HepG2 (cell line): ENCODE data around the gene CPT1B. TPM values are rescaled to one million over a fixed set of nuclear protein-coding genes. Genes with fewer than 3 reads are reported as not detected.

Experiments
- ATAC-seq: fragments of 200-7000 bp; cut with Tn5 transposase; 3 replicates; pipeline ENCODE4 v1.9.1; 2020; ENCODE audit warnings: mild to moderate bottlenecking, moderate library complexity
- BruUV-seq: library from RNA; stranded (reverse); fragments of 400-500 nt; replicated peaks from 2 replicates; lab custom pipeline; 2021; lab: Mats Ljungman, UMichigan
- CTCF ChIA-PET: fragments of 300-600 bp; formaldehyde crosslinking; extraction: SDS; loops from one replicate; lab custom pipeline; 2021; ENCODE audit warnings: low total read pairs, inconsistent platforms, low intra/inter-chr PET ratio; lab: Yijun Ruan, JAX
- POLR2A ChIA-PET: fragments of 350-600 bp; sonication (Branson Sonifier 250); formaldehyde crosslinking; loops from one replicate; lab custom pipeline; 2020; ENCODE audit warnings: antibody characterized with exemption, inconsistent platforms; lab: Yijun Ruan, JAX
- DNase-seq: peaks from one replicate; pipeline ENCODE4 v3.0.0-alpha.2; 2015; ENCODE audit warnings: low spot score
- FAIRE-seq: peaks from 3 replicates; lab custom pipeline; 2011; peaks lifted over from hg19 to GRCh38; lab: Jason Lieb, UNC
- H2AFZ ChIP-seq: one replicate; pipeline ENCODE4 v1.6.1; 2011; ENCODE audit warnings: low read length, inconsistent platforms
- H3K27ac ChIP-seq: fragments of 300-600 bp; 3 replicates; pipeline ENCODE4 v1.8.0; 2011; ENCODE audit warnings: mixed run types, mild to moderate bottlenecking, mixed read lengths, low read length, inconsistent platforms; ENCODE audit not compliant: insufficient read depth; ENCODE audit errors: extremely low read length
- H3K27me3 ChIP-seq, 2 experiments: fragments of 200-600 bp in 1 of 2; 2 replicates in 1 of 2; 3 replicates in 1 of 2; pipeline versions ENCODE4 v1.6.0 to v1.8.0; 2011; ENCODE audit warnings: low read length in 2 of 2, mild to moderate bottlenecking in 2 of 2, moderate library complexity in 2 of 2, inconsistent platforms in 1 of 2; ENCODE audit not compliant: insufficient read depth in 2 of 2, control insufficient read depth in 1 of 2
- H3K36me3 ChIP-seq, 2 experiments: fragments of 200-600 bp in 1 of 2; replicated peaks in 1 of 2; 2 replicates in 1 of 2; 3 replicates in 1 of 2; pipeline versions ENCODE4 v1.5.1 to v1.8.0; 2011; ENCODE audit warnings: low read length in 2 of 2, inconsistent platforms in 1 of 2; ENCODE audit not compliant: insufficient read depth in 2 of 2, control insufficient read depth in 1 of 2
- H3K4me1 ChIP-seq: 2 replicates; pipeline ENCODE4 v1.5.1; 2012; ENCODE audit warnings: low read length, inconsistent platforms; ENCODE audit not compliant: insufficient read depth
- H3K4me2 ChIP-seq: 2 replicates; pipeline ENCODE4 v1.6.0; 2011; ENCODE audit warnings: low read depth, low read length, inconsistent platforms
- H3K4me3 ChIP-seq, 3 experiments: fragments of 200-600 bp in 1 of 3; sonication (generic), shearing (Covaris generic) in 1 of 3; replicated peaks in 1 of 3; 2 replicates each; pipeline ENCODE4 v1.5.1; 2011 to 2016; ENCODE audit warnings: low read length in 3 of 3, inconsistent platforms in 2 of 3, low read depth in 2 of 3, mild to moderate bottlenecking in 2 of 3, control low read depth in 1 of 3, mixed read lengths in 1 of 3; ENCODE audit not compliant: insufficient read depth in 1 of 3
- H3K79me2 ChIP-seq: one replicate; pipeline ENCODE4 v1.6.1; 2011; ENCODE audit warnings: low read length, inconsistent platforms; ENCODE audit not compliant: insufficient read depth
- H3K9ac ChIP-seq: 2 replicates; pipeline ENCODE4 v1.6.0; 2011; ENCODE audit warnings: mild to moderate bottlenecking, low read depth, low read length, inconsistent platforms; ENCODE audit not compliant: insufficient read depth
- H3K9me3 ChIP-seq: 2 replicates; pipeline ENCODE4 v1.5.1; 2012; ENCODE audit warnings: mild to moderate bottlenecking, low read length
- H4K20me1 ChIP-seq: 2 replicates; pipeline ENCODE4 v1.6.0; 2011; ENCODE audit warnings: inconsistent platforms, mild to moderate bottlenecking, low read length, moderate library complexity; ENCODE audit not compliant: insufficient read depth
- FLYWCH1 ChIP-seq: sonication (generic); formaldehyde crosslinking; IDR thresholded peaks from 2 replicates; pipeline ENCODE4 v1.8.1; 2023; ENCODE audit warnings: mild to moderate bottlenecking, missing genetic modification reagents
- MYC ChIP-seq: sonication (generic); formaldehyde crosslinking; IDR thresholded peaks from 2 replicates; pipeline ENCODE4 v1.9.0; 2021; ENCODE audit warnings: missing genetic modification reagents, borderline replicate concordance
- POLR2G ChIP-seq: fragments of 200-400 bp; formaldehyde crosslinking; IDR thresholded peaks from 2 replicates; pipeline ENCODE4 v1.6.1; 2018; ENCODE audit warnings: mild to moderate bottlenecking, low read depth, low read length, moderate library complexity
- SKI ChIP-seq: fragments of 450-650 bp; IDR thresholded peaks from one replicate; pipeline ENCODE4 v1.6.1; 2018; ENCODE audit warnings: mild to moderate bottlenecking; ENCODE audit not compliant: partially characterized antibody
- whole genome bisulfite sequencing: methylation state at CpG from one replicate; pipeline ENCODE4 v1.1.6; 2017; ENCODE audit warnings: low lambda C conversion rate; 5-methylcytosine and 5-hydroxymethylcytosine counted together
- in situ Hi-C: cut with HindIII; loops from 2 replicates; pipeline ENCODE4 v1.10.0; 2017; ENCODE audit warnings: low pct_unique_long_range_greater_than_20kb; ENCODE audit not compliant: extremely low pct_ligation_motif_present
- intact Hi-C: fragments of 100-400 bp; cut with micrococcal nuclease; formaldehyde crosslinking; loops from one replicate; pipeline ENCODE4 v1.10.0; 2022; ENCODE audit not compliant: unreplicated experiment
- polyA plus RNA-seq, 8 experiments: library from polyadenylated mRNA; depleted of rRNA in 3 of 8; stranded (reverse) in 7 of 8; unstranded in 1 of 8; fragments of >200 nt; fragmentation: Illumina TruSeq in 4 of 8; extraction: Trizol in 4 of 8; gene quantifications; 2 replicates each; pipeline versions ENCODE4 v1.2.1 to v1.2.3, GENCODE V29; 2011 to 2016; ENCODE audit warnings: low read depth in 4 of 8, missing spikeins in 1 of 8, mixed read lengths in 1 of 8; ENCODE audit not compliant: insufficient read depth in 1 of 8
- total RNA-seq, 5 experiments: library from RNA; depleted of rRNA; stranded (reverse); fragments of >200 nt; fragmentation: Illumina TruSeq; extraction: Trizol; gene quantifications; 2 replicates each; pipeline ENCODE4 v1.2.3, GENCODE V29; 2016; ENCODE audit warnings: low read depth in 1 of 5
- TF ChIP-seq, protein P1 (sequence below): sonication (generic); formaldehyde crosslinking; IDR thresholded peaks from 2 replicates; pipeline ENCODE4 v1.9.0; 2021; ENCODE audit warnings: missing genetic modification reagents, mild to moderate bottlenecking, borderline replicate concordance
- TF ChIP-seq, protein P2 (sequence below): IDR thresholded peaks from 2 replicates; pipeline ENCODE4 v1.6.1; 2016; ENCODE audit warnings: low read depth, borderline replicate concordance

Gene CPT1B
- total and polyA plus RNA-seq, 2 of the 13 experiments (the other 11 are each of a cell fraction or from before 2014, with no cell fraction given): 9.2 to 19.5 TPM

DNA sequence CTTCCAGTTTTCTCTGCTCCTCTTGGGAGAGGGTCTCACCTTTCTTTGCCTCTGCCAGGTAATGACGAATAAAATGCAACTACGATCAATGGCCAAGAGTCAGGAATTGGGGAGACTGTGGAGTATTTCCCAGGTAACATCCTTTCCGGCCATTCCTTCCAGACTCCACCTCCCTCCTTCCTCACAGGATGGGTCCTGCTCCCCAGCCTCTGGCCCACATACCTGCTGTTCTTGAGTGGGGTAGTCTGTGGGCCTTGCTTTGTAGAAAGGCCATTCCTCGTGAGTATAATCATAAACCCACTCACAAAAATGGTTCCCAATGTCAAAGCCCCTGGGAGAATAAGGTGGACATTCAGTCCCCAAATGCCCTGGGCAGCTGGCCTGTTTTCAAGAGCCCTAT lies 1.5 kb upstream of the CPT1B start:
- Histone ChIP-seq H3K9me3 (no peaks in the 10 kb centered on the region), H3K79me2 (no peaks in the 10 kb centered on the region), H3K27me3 (no peaks in the 10 kb centered on the region), H3K4me1 (peaks cover 26% of the 10 kb centered on the region), H3K4me3 (no peak overlapping the region), H2AFZ (no peak overlapping the region), H4K20me1 (no peaks in the 10 kb centered on the region), H3K4me2 (no peak overlapping the region), H3K9ac (no peak overlapping the region), H3K27ac (no peak overlapping the region), H3K36me3 (peaks cover 0 to 3% of the 10 kb centered on the region in 2 experiments; a peak in 2 of 5 replicates)
- ATAC-seq (no peak), FAIRE-seq (no peak), DNase-seq (no peak)
- no TSS peak for BruUV-seq
- intact Hi-C loops: no loop called here
- 100% methylated on average over 3 of the region's 4 CpGs for WGBS
- ChIA-PET CTCF (no interaction called here), POLR2A (no interaction called here)
- TF ChIP-seq MYC (CRISPR knock-in tag) (no peak), POLR2G (0 out of 2 replicates have a peak, but pooled peaks have one; percentile 31)
- TF ChIP-seq, protein P1, sequence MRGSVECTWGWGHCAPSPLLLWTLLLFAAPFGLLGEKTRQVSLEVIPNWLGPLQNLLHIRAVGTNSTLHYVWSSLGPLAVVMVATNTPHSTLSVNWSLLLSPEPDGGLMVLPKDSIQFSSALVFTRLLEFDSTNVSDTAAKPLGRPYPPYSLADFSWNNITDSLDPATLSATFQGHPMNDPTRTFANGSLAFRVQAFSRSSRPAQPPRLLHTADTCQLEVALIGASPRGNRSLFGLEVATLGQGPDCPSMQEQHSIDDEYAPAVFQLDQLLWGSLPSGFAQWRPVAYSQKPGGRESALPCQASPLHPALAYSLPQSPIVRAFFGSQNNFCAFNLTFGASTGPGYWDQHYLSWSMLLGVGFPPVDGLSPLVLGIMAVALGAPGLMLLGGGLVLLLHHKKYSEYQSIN: no peak
- TF ChIP-seq, protein P2, sequence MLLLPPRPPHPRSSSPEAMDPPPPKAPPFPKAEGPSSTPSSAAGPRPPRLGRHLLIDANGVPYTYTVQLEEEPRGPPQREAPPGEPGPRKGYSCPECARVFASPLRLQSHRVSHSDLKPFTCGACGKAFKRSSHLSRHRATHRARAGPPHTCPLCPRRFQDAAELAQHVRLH (CRISPR knock-in tag): no peak
- in situ Hi-C loops: loop anchor here (5.0 kb wide), 2 partner anchors 33 to 118 kb away; no protein-coding TSS in a partner anchor

DNA sequence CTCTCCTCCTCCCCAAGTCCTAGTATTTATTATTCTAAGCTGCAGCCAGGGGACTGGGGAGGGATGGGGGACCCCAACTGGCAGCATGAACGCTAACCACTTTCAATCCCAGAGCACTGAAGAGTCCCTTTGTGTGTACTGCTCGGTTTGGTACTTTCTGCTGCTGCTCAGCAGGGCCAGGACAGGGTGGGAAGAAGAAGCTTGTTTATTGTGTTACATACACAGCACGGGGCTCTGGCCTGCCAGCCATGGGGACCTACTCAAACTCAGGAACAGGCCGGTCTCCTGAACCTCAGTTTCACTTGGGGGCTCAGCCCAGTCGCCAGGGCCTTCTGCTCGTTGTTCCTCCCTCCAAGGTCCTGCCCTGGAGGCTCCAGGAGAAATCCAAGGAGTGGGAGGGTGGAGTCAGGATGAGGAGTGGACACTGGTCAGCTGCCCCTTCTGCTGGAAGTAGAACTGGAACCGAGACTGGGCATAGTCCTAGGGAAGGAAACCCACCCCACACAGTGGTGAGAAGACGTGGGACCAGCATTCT lies 616 bp upstream of the CPT1B start:
- TF ChIP-seq FLYWCH1 (CRISPR knock-in tag) (no peak), SKI (no peak)
- Histone ChIP-seq H3K27me3 (no peaks in the 10 kb centered on the region), H3K4me2 (no peak overlapping the region), H3K9me3 (no peaks in the 10 kb centered on the region), H3K79me2 (no peaks in the 10 kb centered on the region), H3K4me3 (no peak overlapping the region), H4K20me1 (no peaks in the 10 kb centered on the region), H3K9ac (no peak overlapping the region), H3K4me1 (peaks cover 17% of the 10 kb centered on the region), H3K27ac (peak overlapping the region; percentile 13), H3K36me3 (peaks cover 0 to 3% of the 10 kb centered on the region in 2 experiments; a peak in 2 of 5 replicates), H2AFZ (no peak overlapping the region)
- no TSS peak for BruUV-seq
- no peak for FAIRE-seq
- intact Hi-C loops: no loop called here
- WGBS: 96% methylated on average over 7 of the region's 8 CpGs
- in situ Hi-C loops: loop anchor here (5.0 kb wide), 1 partner anchor 33 kb away; no protein-coding TSS in a partner anchor
- ChIA-PET POLR2A (interaction anchor here (0.7 to 3.1 kb wide), 3 partner anchors 10 to 16 kb away, joined by 3 to 9 read pairs (median 7); partner anchors contain the start of gene SYCE3), CTCF (no interaction called here)
- ATAC-seq: no peak
- DNase-seq: no peak
